Epithelial cell of esophagus (primary cell): ENCODE results near the gene TINCR.

Experiments used
- DNase-seq: peaks from one replicate; pipeline ENCODE4 v3.0.0; 2010; ENCODE audit warnings: low read depth
- H3K4me3 ChIP-seq: 2 replicates; pipeline ENCODE4 v1.5.1; 2011; ENCODE audit warnings: mild to moderate bottlenecking, low read length, control low read depth
- TF ChIP-seq, protein P1 (sequence below): IDR thresholded peaks from 2 replicates; pipeline ENCODE4 v1.5.1; 2011; ENCODE audit warnings: low read depth, mild to moderate bottlenecking, low read length, control low read depth, inconsistent platforms; ENCODE audit not compliant: insufficient read depth; ENCODE audit errors: missing control alignments

The TINCR gene

DNA sequence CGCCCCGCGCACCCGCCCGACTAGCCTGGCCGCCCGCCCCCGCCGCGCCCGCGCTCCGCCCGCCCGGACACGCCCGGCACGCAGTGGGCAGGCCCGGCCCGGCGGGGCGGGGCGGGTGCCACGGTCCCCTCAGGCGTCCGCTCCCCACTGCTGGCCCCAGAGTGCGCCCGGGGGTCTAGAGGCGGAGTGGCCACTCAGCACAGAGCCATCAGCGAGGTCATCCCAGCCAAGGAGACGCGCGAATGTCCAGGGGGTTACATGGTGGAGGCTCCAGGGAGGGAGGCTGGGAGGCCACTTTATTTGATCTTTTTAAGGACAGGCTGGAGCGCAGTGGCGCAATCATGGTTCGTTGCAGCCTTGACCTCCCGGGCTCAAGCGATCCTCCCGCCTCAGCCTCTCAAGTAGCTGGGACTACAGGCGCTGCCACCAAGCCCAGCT is 236 bp upstream of the TINCR start:
- DNase-seq: peak; percentile 52
- H3K4me3 ChIP-seq: peak overlapping the region; percentile 58

DNA sequence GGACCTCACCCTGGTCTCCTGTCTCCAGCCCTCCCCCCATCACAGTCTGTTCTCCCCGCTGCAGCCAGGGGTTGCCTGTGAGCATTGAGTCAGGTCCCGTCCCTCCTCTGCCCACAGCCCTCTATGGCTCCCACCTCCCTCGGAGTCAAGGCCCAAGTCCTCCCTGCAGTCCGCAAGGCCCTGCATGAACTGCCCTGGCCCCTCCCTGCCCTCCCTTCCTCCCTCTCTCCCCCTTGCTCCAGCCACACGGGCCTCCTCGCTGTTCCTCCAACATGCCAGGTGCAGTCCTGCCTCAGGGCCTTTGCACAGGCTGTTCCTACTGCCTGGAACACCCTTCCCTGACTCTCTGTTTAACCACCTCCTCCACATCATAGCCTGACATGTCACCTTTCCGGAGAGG is 2.8 kb downstream of the TINCR start:
- TF ChIP-seq, protein P1, sequence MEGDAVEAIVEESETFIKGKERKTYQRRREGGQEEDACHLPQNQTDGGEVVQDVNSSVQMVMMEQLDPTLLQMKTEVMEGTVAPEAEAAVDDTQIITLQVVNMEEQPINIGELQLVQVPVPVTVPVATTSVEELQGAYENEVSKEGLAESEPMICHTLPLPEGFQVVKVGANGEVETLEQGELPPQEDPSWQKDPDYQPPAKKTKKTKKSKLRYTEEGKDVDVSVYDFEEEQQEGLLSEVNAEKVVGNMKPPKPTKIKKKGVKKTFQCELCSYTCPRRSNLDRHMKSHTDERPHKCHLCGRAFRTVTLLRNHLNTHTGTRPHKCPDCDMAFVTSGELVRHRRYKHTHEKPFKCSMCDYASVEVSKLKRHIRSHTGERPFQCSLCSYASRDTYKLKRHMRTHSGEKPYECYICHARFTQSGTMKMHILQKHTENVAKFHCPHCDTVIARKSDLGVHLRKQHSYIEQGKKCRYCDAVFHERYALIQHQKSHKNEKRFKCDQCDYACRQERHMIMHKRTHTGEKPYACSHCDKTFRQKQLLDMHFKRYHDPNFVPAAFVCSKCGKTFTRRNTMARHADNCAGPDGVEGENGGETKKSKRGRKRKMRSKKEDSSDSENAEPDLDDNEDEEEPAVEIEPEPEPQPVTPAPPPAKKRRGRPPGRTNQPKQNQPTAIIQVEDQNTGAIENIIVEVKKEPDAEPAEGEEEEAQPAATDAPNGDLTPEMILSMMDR: no peak
- no peak overlapping the region for H3K4me3 ChIP-seq
- no peak for DNase-seq

More for the DNA sequence above, 236 bp upstream of the TINCR start:
- TF ChIP-seq, protein P1: no peak

DNA sequence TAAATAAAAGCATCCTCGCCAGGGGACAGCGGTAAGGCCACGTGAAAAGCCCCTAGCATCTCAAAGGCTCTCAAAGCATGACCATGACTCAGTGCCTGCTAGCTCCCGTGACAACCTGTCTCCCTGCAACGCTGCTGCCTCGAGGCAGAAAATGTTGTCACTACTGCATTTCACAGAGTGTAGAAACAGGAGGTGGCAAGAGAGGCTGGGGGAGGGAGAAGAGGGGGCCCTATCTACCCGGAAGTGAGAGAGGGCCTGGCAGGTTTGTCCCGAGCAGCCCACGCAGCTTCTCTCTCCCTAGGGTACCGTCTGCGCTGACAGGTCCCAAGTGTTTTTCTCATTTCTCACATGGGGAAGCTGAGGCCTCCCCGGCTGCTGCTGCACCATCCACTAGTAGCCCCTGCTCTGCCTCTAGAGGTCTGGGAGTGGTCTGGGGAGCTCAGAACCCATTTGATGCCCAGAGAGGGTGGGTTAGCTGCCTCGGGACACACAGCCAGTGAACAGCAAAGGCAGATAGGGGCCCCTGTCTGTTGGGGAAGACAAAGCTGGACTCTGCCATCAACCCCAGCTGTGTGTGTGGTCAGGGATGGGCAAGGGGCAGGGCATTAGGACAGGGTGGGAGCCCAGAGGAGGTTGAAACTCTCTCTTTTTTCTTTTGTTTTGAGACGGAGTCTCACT is 3.7 kb downstream of the TINCR start:
- peak; percentile 87 for DNase-seq
- TF ChIP-seq, protein P1: no peak

DNA sequence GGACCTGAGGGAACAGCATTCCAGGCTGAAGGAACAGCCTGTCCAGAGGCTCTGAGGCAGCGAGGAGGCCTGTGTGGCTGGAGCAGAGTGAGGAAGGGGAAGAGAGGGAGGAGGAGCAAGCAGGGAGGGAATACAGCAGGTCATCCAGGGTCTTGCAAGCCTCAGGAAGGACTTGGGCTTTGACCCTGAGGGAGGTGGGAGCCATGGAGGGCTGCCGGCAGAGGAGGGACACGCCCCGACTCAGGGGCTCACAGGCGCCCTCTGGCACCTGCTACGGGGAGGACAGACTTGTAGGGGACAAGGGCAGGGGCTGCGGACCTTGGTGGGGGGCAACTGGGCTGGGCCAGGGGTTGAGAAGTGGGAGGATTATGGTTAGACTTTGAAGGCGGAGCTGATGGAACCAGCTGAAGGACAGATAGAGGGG is 4.7 kb downstream of the TINCR start:
- no peak for DNase-seq
- no peak overlapping the region for H3K4me3 ChIP-seq
- TF ChIP-seq, protein P1: no peak

More for the DNA sequence above, 3.7 kb downstream of the TINCR start:
- H3K4me3 ChIP-seq: no peak overlapping the region

DNA sequence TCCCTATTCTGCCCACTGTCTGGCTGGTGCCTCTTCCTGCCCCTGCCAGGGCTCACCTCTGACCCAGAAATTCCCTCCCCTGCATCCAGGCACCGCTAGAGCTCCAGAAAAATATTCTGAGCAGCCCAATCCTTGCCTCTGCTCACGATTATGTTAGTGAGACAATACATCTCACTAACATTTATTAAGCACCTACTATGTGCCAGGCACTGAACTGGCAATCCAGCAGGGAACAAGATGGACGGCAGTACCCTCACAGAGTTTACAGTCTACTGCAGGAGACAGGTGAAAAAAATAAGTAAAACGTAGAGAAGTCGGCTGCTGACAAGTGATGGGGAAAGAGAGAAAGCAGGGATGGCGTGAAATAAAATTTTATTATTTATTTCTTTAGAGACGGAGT is 5.5 kb downstream of the TINCR start:
- no peak overlapping the region for H3K4me3 ChIP-seq
- no peak for DNase-seq
- TF ChIP-seq, protein P1: no peak

DNA sequence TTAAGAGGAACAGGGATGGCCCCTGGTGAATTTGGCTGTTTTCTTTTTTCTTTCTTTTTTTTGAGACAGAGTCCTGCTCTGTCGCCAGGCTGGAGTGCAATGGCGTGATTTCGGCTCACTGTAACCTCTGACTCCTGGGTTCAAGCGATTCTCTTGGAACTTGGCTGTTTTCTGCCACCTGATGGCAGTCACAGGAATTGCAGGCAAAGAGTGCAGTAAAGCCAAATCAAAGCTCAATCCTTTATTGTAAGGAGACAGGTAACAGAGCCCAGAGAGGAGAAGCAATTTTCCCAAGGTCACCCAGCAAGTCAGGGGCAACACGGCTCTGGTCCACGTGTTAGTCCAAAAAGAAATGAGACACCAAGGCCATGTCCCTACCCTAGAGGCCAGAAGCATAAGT is 6.2 kb downstream of the TINCR start:
- H3K4me3 ChIP-seq: no peak overlapping the region
- TF ChIP-seq, protein P1: peak; percentile 62
- DNase-seq: no peak

DNA sequence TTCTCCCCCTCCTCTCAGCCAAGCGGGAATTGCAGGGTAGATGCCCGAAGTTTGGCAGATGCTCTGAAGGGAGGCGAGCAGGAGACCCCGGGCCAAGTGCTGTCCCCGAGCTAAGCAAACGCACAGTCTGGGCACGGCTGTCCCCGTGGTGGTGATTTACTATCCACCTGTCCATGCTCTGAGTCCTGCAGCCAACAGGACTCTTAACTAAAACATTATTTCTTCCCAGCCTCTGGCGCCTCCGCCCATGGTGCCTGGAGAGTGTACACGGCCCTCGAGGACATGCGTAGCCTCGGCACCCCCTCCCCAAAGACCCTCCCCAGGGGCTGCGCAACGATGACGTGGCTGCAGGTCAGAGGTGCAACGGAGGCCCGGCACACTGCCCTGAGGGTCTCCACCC is 7.6 kb downstream of the TINCR start:
- no peak overlapping the region for H3K4me3 ChIP-seq
- TF ChIP-seq, protein P1: no peak
- no peak for DNase-seq
